ENCODE results near the gene LSM14B.

The LSM14B gene

GRCh38 chr20:62164879-62165761, 42.8 kb downstream of the LSM14B start:
- DNase-seq: peak; percentile 15

- peak; percentile 14 for DNase-seq
Observed at GRCh38 chr20:62165762-62166399, 43.6 kb downstream of the LSM14B start.

GRCh38 chr20:62167474-62167873, 45.2 kb downstream of the LSM14B start:
- peak; percentile 1 for DNase-seq

GRCh38 chr20:62168061-62168460, 45.8 kb downstream of the LSM14B start:
- DNase-seq: peak; percentile 16

- peak; percentile 25 for DNase-seq
Observed at GRCh38 chr20:62168890-62169435, 46.7 kb downstream of the LSM14B start.

- no peak for DNase-seq
Observed at GRCh38 chr20:62170536-62170935, 48.3 kb downstream of the LSM14B start.

GRCh38 chr20:62171245-62171644, 49.0 kb downstream of the LSM14B start:
- DNase-seq: peak; percentile 9

GRCh38 chr20:62172666-62173065, 50.4 kb downstream of the LSM14B start:
- DNase-seq: no peak

GRCh38 chr20:62174021-62174804, 51.9 kb downstream of the LSM14B start:
- peak; percentile 3 for DNase-seq

- peak; percentile 17 for DNase-seq
Observed at GRCh38 chr20:62174870-62175624, 52.8 kb downstream of the LSM14B start.

- no peak for DNase-seq
Observed at GRCh38 chr20:62175711-62176110, 53.4 kb downstream of the LSM14B start.

GRCh38 chr20:62176866-62177265, 54.6 kb downstream of the LSM14B start:
- no peak for DNase-seq

GRCh38 chr20:62177307-62177706, 55.0 kb downstream of the LSM14B start:
- DNase-seq: no peak

GRCh38 chr20:62178316-62179161, 56.3 kb downstream of the LSM14B start:
- no peak for DNase-seq

- DNase-seq: no peak
Observed at GRCh38 chr20:62179162-62179504, 56.9 kb downstream of the LSM14B start.

GRCh38 chr20:62181808-62182207, 59.5 kb downstream of the LSM14B start:
- no peak for DNase-seq

GRCh38 chr20:62182469-62183425, 60.5 kb downstream of the LSM14B start, which contains the start of gene MTG2:
Gene MTG2, plus strand, starts transcription at chr20:62183028. Its CDS starts 10,393 bp downstream, at chr20:62193421.
- DNase-seq: peak; percentile 95

- no peak for DNase-seq
Observed at GRCh38 chr20:62183426-62184142, 61.3 kb downstream of the LSM14B start.

Data from left hindlimb (tissue), 1 donor.